ENCODE measurements around the gene MSH3.

MSH3 gene

GRCh38 chr5:80919678-80920196, 265.3 kb downstream of the MSH3 start:
- no peak for DNase-seq

GRCh38 chr5:80920333-80920732, 265.9 kb downstream of the MSH3 start:
- DNase-seq, result no peak

- no peak for DNase-seq
These were observed 266.6 kb downstream of the MSH3 start for GRCh38 chr5:80921026-80921425.

- DNase-seq, result no peak
These were observed 271.5 kb downstream of the MSH3 start for GRCh38 chr5:80925931-80926330.
